Transverse colon (tissue), 4 donors: ENCODE results near the gene TXNDC8.

ENCODE experiments used
- EP300 ChIP-seq: sonication (generic); formaldehyde crosslinking; IDR thresholded peaks from one replicate; pipeline ENCODE4 v1.6.1; 2017; ENCODE audit warnings: antibody characterized with exemption, low read depth
- POLR2A ChIP-seq: fragments of 450-650 bp; IDR thresholded peaks from one replicate; pipeline ENCODE4 v1.6.1; 2016; ENCODE audit warnings: antibody characterized with exemption, mild to moderate bottlenecking, moderate library complexity
- POLR2AphosphoS5 ChIP-seq, 3 donors: sonication (generic); formaldehyde crosslinking; IDR thresholded peaks; one replicate each; pipeline ENCODE4 v1.6.1; 2016; ENCODE audit warnings: antibody characterized with exemption in 3 of 3
- TF ChIP-seq, protein P1 (sequence below), 5 experiments: fragments of 200-600 bp in 3 of 5; fragments of 450-650 bp in 2 of 5; sonication (generic) in 3 of 5; IDR thresholded peaks; 1 replicate in 2 of 5; 2 replicates in 3 of 5; pipeline ENCODE4 v1.5.1; 2016 to 2017; ENCODE audit warnings: antibody characterized with exemption in 5 of 5, inconsistent platforms in 3 of 5, mild to moderate bottlenecking in 2 of 5, moderate library complexity in 1 of 5

DNA sequence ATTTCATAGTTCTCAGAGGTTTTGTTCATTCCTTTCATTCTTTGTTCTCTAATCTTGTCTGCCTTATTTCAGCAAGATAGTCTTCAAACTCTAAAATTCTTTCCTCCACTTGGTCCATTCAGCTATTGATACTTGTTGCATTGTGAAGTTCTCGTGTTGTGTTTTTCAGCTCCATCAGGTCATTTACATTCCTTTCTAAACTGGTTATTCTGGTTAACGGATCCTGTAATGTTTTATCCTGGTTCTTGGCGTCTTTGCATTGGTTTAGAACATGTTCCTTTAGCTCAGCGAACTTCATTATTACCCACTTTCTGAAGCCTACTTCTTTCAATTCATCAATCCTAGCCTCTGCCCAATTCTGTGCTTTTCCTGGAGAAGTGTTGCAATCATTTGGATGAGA, 45.1 kb upstream of the TXNDC8 start:
- TF ChIP-seq, protein P1, sequence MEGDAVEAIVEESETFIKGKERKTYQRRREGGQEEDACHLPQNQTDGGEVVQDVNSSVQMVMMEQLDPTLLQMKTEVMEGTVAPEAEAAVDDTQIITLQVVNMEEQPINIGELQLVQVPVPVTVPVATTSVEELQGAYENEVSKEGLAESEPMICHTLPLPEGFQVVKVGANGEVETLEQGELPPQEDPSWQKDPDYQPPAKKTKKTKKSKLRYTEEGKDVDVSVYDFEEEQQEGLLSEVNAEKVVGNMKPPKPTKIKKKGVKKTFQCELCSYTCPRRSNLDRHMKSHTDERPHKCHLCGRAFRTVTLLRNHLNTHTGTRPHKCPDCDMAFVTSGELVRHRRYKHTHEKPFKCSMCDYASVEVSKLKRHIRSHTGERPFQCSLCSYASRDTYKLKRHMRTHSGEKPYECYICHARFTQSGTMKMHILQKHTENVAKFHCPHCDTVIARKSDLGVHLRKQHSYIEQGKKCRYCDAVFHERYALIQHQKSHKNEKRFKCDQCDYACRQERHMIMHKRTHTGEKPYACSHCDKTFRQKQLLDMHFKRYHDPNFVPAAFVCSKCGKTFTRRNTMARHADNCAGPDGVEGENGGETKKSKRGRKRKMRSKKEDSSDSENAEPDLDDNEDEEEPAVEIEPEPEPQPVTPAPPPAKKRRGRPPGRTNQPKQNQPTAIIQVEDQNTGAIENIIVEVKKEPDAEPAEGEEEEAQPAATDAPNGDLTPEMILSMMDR (IDR thresholded peaks at IDR 0.05), result no peak
- no peak for TF ChIP-seq POLR2AphosphoS5 (IDR thresholded peaks at IDR 0.05)
- TF ChIP-seq EP300, result no peak
- TF ChIP-seq POLR2A, result no peak
